Endodermal cell (in vitro differentiated cells): ENCODE results near the gene PALM3. TPM values are rescaled to one million over a fixed set of nuclear protein-coding genes. Genes with fewer than 3 reads are reported as not detected.
"Not testable (repeated sequence)": the region's sequence is repeated elsewhere in the genome, so short reads cannot be mapped to it uniquely, and the experiment has no call there.

Experiments
- DNase-seq: peaks from one replicate; pipeline ENCODE4 v3.0.0-alpha.2; 2017
- H3K27ac ChIP-seq: 2 replicates; pipeline ENCODE4 v1.5.1; 2013; ENCODE audit warnings: mild to moderate bottlenecking, low read depth, low read length, moderate library complexity
- H3K27me3 ChIP-seq: 2 replicates; pipeline ENCODE4 v1.6.1; 2013; ENCODE audit warnings: mild to moderate bottlenecking, low read length, moderate library complexity; ENCODE audit not compliant: insufficient read depth, control insufficient read depth, poor library complexity, severe bottlenecking
- H3K36me3 ChIP-seq: 2 replicates; pipeline ENCODE4 v1.7.0; 2013; ENCODE audit warnings: mild to moderate bottlenecking, low read length, moderate library complexity; ENCODE audit not compliant: control insufficient read depth, insufficient read depth
- H3K4me1 ChIP-seq: one replicate; pipeline ENCODE4 v1.7.0; 2013; ENCODE audit warnings: low read length; ENCODE audit not compliant: control insufficient read depth, insufficient read depth
- H3K4me3 ChIP-seq: 2 replicates; pipeline ENCODE4 v1.5.1; 2013; ENCODE audit warnings: mild to moderate bottlenecking, low read length, moderate library complexity
- H3K9ac ChIP-seq: 2 replicates; pipeline ENCODE4 v1.6.1; 2013; ENCODE audit warnings: mild to moderate bottlenecking, low read length, moderate library complexity; ENCODE audit not compliant: poor library complexity, severe bottlenecking; ENCODE audit errors: extremely low read depth
- H3K9me3 ChIP-seq: 2 replicates; pipeline ENCODE4 v1.6.1; 2013; ENCODE audit warnings: mild to moderate bottlenecking, low read length, moderate library complexity; ENCODE audit not compliant: control insufficient read depth
- H3K27ac Mint-ChIP-seq: 2 replicates; pipeline ENCODE4 v1.8.0; 2020; ENCODE audit warnings: mixed read lengths
- H3K27me3 Mint-ChIP-seq: 2 replicates; pipeline ENCODE4 v1.8.0; 2021; ENCODE audit warnings: mild to moderate bottlenecking, mixed read lengths; ENCODE audit not compliant: insufficient read depth
- H3K36me3 Mint-ChIP-seq: 2 replicates; pipeline ENCODE4 v1.8.0; 2020; ENCODE audit warnings: low read depth, mixed read lengths
- H3K4me1 Mint-ChIP-seq: 2 replicates; pipeline ENCODE4 v1.8.0; 2020; ENCODE audit warnings: mixed read lengths
- H3K4me3 Mint-ChIP-seq: 2 replicates; pipeline ENCODE4 v1.8.0; 2020; ENCODE audit warnings: mild to moderate bottlenecking, moderate library complexity, mixed read lengths
- H3K9me3 Mint-ChIP-seq: 2 replicates; pipeline ENCODE4 v1.8.0; 2020; ENCODE audit warnings: mild to moderate bottlenecking, mixed read lengths
- whole genome bisulfite sequencing, 2 experiments: methylation state at CpG; one replicate each; pipeline versions ENCODE4 v1.1.5 to v1.1.7; 2013; ENCODE audit warnings: missing lambda C conversion rate in 2 of 2, mixed read lengths in 1 of 2; ENCODE audit not compliant: insufficient coverage in 1 of 2, insufficient read length in 1 of 2; 5-methylcytosine and 5-hydroxymethylcytosine counted together
- total RNA-seq, 2 donors: library from RNA; stranded (reverse); fragmentation: NEBNext Ultra II Directional in 1 of 2; extraction: Animal tissue kit (Norgen Biotek cat#: 25700) in 1 of 2; gene quantifications; 2 replicates in 1 of 2; 3 replicates in 1 of 2; pipeline ENCODE4 v1.2.1, GENCODE V29; 2021
- TF ChIP-seq, protein P1 (sequence below): fragments of 200-600 bp; sonication (generic); conservative IDR thresholded peaks from 2 replicates; pipeline ENCODE4 v1.5.0; 2021; ENCODE audit warnings: antibody characterized with exemption, mild to moderate bottlenecking

The PALM3 gene
- total RNA-seq, 2 donors from 2014 or later: 1.3 to 4.9 TPM

DNA sequence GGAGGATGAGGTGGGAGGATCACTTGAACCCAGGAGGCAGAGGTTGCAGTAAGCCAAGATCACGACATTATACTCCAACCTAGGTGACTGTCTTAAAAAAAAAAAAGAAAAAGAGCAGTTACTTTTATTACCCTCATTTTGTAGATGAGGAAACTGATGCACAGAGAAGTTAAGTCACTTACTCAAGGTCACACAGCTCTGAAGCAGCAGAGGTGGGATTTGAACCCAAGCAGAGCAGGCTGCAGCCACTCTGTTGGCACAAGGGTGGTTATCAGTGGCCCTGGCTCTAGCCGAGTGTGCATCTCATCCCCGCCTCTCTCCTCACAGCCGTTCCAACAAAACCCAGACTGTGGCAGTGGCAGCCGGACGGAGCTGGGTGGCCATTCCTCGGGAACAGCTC, 22.7 kb downstream of the PALM3 start:
- no peak for DNase-seq
- TF ChIP-seq, protein P1, sequence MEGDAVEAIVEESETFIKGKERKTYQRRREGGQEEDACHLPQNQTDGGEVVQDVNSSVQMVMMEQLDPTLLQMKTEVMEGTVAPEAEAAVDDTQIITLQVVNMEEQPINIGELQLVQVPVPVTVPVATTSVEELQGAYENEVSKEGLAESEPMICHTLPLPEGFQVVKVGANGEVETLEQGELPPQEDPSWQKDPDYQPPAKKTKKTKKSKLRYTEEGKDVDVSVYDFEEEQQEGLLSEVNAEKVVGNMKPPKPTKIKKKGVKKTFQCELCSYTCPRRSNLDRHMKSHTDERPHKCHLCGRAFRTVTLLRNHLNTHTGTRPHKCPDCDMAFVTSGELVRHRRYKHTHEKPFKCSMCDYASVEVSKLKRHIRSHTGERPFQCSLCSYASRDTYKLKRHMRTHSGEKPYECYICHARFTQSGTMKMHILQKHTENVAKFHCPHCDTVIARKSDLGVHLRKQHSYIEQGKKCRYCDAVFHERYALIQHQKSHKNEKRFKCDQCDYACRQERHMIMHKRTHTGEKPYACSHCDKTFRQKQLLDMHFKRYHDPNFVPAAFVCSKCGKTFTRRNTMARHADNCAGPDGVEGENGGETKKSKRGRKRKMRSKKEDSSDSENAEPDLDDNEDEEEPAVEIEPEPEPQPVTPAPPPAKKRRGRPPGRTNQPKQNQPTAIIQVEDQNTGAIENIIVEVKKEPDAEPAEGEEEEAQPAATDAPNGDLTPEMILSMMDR: no peak
- Mint-ChIP-seq H3K27ac (no peak overlapping the region), H3K36me3 (peaks cover 10% of the 10 kb centered on the region), H3K4me1 (no peaks in the 10 kb centered on the region), H3K4me3 (no peak overlapping the region), H3K27me3 (no peaks in the 10 kb centered on the region), H3K9me3 (no peaks in the 10 kb centered on the region)
- Histone ChIP-seq H3K4me3 (no peak overlapping the region), H3K27ac (no peak overlapping the region), H3K9ac (no peak overlapping the region), H3K27me3 (no peaks in the 10 kb centered on the region), H3K4me1 (no peaks in the 10 kb centered on the region), H3K36me3 (peaks cover 4% of the 10 kb centered on the region), H3K9me3 (no peaks in the 10 kb centered on the region)
- 91 to 94% methylated on average over 3 to 7 of the region's 7 CpGs for WGBS, 2 experiments

DNA sequence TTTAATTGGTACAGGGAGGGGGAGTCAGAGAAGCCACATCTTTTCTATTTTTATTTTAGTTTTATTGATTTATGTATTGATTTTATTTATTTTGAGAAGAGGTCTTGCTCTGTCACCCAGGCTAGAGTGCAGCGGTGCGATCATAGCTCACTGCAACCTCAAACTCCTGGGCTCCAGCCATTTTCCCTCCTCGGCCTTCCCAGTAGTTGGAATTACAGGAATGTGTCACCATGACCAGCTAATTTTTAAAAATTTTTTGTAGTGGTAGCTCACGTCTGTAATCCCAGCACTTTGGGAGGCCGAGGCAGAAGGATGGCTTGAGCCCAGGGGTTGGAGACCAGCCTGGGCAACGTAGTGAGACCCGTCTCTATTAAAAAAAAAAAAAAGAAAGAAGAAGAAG, 26.2 kb downstream of the PALM3 start:
- Mint-ChIP-seq H3K4me3 (no peak overlapping the region), H3K27me3 (peaks cover 7% of the 10 kb centered on the region), H3K9me3 (no peaks in the 10 kb centered on the region), H3K4me1 (no peaks in the 10 kb centered on the region), H3K27ac (no peak overlapping the region), H3K36me3 (peaks cover 8% of the 10 kb centered on the region)
- peaks cover 7% of the 10 kb centered on the region for H3K27me3 ChIP-seq
- TF ChIP-seq, protein P1: no peak
- H3K36me3 ChIP-seq: peaks cover 4% of the 10 kb centered on the region
- H3K4me3 ChIP-seq: no peak overlapping the region
- H3K27ac ChIP-seq: no peak overlapping the region
- WGBS, 2 experiments: 91 to 92% methylated on average over 5 to 7 of the region's 7 CpGs
- H3K9ac ChIP-seq: no peak overlapping the region
- no peaks in the 10 kb centered on the region for H3K4me1 ChIP-seq
- no peak for DNase-seq
- H3K9me3 ChIP-seq: no peaks in the 10 kb centered on the region

DNA sequence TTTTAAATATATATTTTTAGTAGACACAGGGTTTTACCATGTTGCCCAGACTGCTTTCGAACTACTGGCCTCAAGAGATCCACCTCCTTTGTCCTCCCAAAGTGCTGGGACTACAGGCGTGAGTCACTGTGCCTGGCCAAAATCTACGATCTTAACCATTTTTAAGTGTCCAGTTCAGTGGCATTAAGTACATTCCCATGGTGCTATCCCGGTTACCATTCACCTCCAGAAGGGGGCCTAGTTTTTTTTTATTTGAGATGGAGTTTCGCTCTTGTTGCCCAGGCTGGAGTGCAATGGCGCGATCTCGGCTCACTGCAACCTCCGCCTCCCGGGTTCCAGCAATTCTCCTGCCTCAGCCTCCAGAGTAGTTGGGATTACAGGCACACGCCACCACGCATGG, 26.7 kb downstream of the PALM3 start:
- 85 to 93% methylated on average over 11 to 12 of the region's 12 CpGs for WGBS, 2 experiments
- not testable (repeated sequence) for H3K4me1 Mint-ChIP-seq, H3K4me1 ChIP-seq, H3K9me3 ChIP-seq, H3K36me3 ChIP-seq, DNase-seq, H3K27ac ChIP-seq, H3K4me3 ChIP-seq, H3K27ac Mint-ChIP-seq, H3K9ac ChIP-seq, H3K9me3 Mint-ChIP-seq, H3K4me3 Mint-ChIP-seq, H3K36me3 Mint-ChIP-seq
- TF ChIP-seq, protein P1: peak; percentile 51
- H3K27me3 ChIP-seq: peaks cover 12% of the 10 kb centered on the region
- H3K27me3 Mint-ChIP-seq: peaks cover 12% of the 10 kb centered on the region
